Measurements from ENCODE around the gene ARFGEF2. TPM values are rescaled to one million over a fixed set of nuclear protein-coding genes. Genes with fewer than 3 reads are reported as not detected.

Gene ARFGEF2
- polyA plus RNA-seq, 1 donor from 2014 or later = 19.8 TPM

GRCh38 chr20:48897305-48898010, 24.1 kb upstream of the ARFGEF2 start:
- H3K9ac ChIP-seq (ENCODE audit: low read length) = no peak overlapping the region
- H3K9me3 ChIP-seq (ENCODE audit: low read length) = no peaks in the 10 kb centered on the region
- H3K27ac ChIP-seq (ENCODE audit: low read length) = no peak overlapping the region
- H3K79me2 ChIP-seq (replicated peaks; ENCODE audit: insufficient read depth, low read length) = no peaks in the 10 kb centered on the region
- no peaks in the 10 kb centered on the region for H3K9me2 ChIP-seq (ENCODE audit: insufficient read depth, low read length)
- H4K20me1 ChIP-seq (ENCODE audit: insufficient read depth) = no peaks in the 10 kb centered on the region
- H3K4me2 ChIP-seq (ENCODE audit: low read length) = no peak overlapping the region
- no peaks in the 10 kb centered on the region for H3K27me3 ChIP-seq (ENCODE audit: insufficient read depth, low read depth, low read length)
- H2AFZ ChIP-seq (ENCODE audit: low read depth, low read length) = no peak overlapping the region
- H3K4me3 ChIP-seq (ENCODE audit: low read length) = no peak overlapping the region
- no peaks in the 10 kb centered on the region for H3F3A ChIP-seq (ENCODE audit: insufficient read depth, low read length, poor library complexity, severe bottlenecking)
- no peak for TF ChIP-seq TAF1 (IDR thresholded peaks at IDR 0.05; ENCODE audit: low read depth)
- no peak for TF ChIP-seq RAD21 (conservative IDR thresholded peaks at IDR 0.05)
- TF ChIP-seq EP300 (conservative IDR thresholded peaks at IDR 0.05; ENCODE audit: poor library complexity, severe bottlenecking) = no peak
- TF ChIP-seq SMC3 (conservative IDR thresholded peaks at IDR 0.05; ENCODE audit: poor library complexity) = no peak
- TF ChIP-seq POLR2AphosphoS5 (IDR thresholded peaks at IDR 0.05) = no peak
- no peak for TF ChIP-seq REST (IDR thresholded peaks at IDR 0.05; ENCODE audit: borderline replicate concordance)
- TF ChIP-seq CTCF (IDR thresholded peaks at IDR 0.05; ENCODE audit: poor library complexity, severe bottlenecking) = no peak
- no peak for TF ChIP-seq MXI1 (conservative IDR thresholded peaks at IDR 0.05; ENCODE audit: poor library complexity, severe bottlenecking)
- TF ChIP-seq EZH2 (IDR thresholded peaks at IDR 0.05; ENCODE audit: borderline replicate concordance, insufficient read depth, low read length, poor library complexity, severe bottlenecking) = no peak
- H3K36me3 ChIP-seq (ENCODE audit: insufficient read depth, low read length) = no peaks in the 10 kb centered on the region

DNA sequence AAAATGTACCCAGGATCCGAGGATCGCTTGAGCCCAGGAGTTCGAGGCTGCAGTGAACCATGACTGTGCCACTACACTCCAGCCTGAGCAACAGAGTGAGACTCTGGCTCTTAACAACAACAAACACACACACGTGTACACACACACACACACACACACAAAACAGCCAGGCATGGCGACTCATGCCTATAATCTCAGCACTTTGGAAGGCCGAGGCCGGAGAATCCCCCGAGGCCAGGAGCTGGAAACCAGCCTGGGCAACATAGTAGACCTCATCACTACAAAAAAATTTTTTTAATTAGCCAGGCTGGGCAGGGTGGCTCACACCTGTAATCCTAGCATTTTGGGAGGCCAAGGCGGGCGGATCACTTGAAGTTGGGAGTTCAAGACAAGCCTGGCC, 23.3 kb upstream of the ARFGEF2 start:
- no peak overlapping the region for H3K4me2 ChIP-seq (ENCODE audit: low read length)
- H2AFZ ChIP-seq (ENCODE audit: low read depth, low read length) = no peak overlapping the region
- H3K9me3 ChIP-seq (ENCODE audit: low read length) = no peaks in the 10 kb centered on the region
- no peaks in the 10 kb centered on the region for H3K79me2 ChIP-seq (replicated peaks; ENCODE audit: insufficient read depth, low read length)
- no peaks in the 10 kb centered on the region for H3F3A ChIP-seq (ENCODE audit: insufficient read depth, low read length, poor library complexity, severe bottlenecking)
- H3K9ac ChIP-seq (ENCODE audit: low read length) = no peak overlapping the region
- H3K27me3 ChIP-seq (ENCODE audit: insufficient read depth, low read depth, low read length) = no peaks in the 10 kb centered on the region
- no peak overlapping the region for H3K4me3 ChIP-seq (ENCODE audit: low read length)
- H3K36me3 ChIP-seq (ENCODE audit: insufficient read depth, low read length) = no peaks in the 10 kb centered on the region
- no peaks in the 10 kb centered on the region for H4K20me1 ChIP-seq (ENCODE audit: insufficient read depth)
- no peak overlapping the region for H3K27ac ChIP-seq (ENCODE audit: low read length)
- H3K9me2 ChIP-seq (ENCODE audit: insufficient read depth, low read length) = no peaks in the 10 kb centered on the region
- TF ChIP-seq TAF1 (IDR thresholded peaks at IDR 0.05; ENCODE audit: low read depth) = no peak
- no peak for TF ChIP-seq REST (IDR thresholded peaks at IDR 0.05; ENCODE audit: borderline replicate concordance)
- no peak for TF ChIP-seq CTCF (IDR thresholded peaks at IDR 0.05; ENCODE audit: poor library complexity, severe bottlenecking)
- TF ChIP-seq MXI1 (conservative IDR thresholded peaks at IDR 0.05; ENCODE audit: poor library complexity, severe bottlenecking) = no peak
- no peak for TF ChIP-seq POLR2AphosphoS5 (IDR thresholded peaks at IDR 0.05)
- no peak for TF ChIP-seq SMC3 (conservative IDR thresholded peaks at IDR 0.05; ENCODE audit: poor library complexity)
- no peak for TF ChIP-seq EZH2 (IDR thresholded peaks at IDR 0.05; ENCODE audit: borderline replicate concordance, insufficient read depth, low read length, poor library complexity, severe bottlenecking)
- no peak for TF ChIP-seq EP300 (conservative IDR thresholded peaks at IDR 0.05; ENCODE audit: poor library complexity, severe bottlenecking)
- no peak for TF ChIP-seq RAD21 (conservative IDR thresholded peaks at IDR 0.05)
